ENCODE data around the gene FOXE3. TPM values are rescaled to one million over a fixed set of nuclear protein-coding genes. Genes with fewer than 3 reads are reported as not detected.
A peak's percentile ranks its signal among the peaks of the same experiment; 100 is the strongest.

Gene FOXE3
- total and polyA plus RNA-seq, 9 of the 15 experiments (the other 6 are each of a cell fraction or from before 2014, with no cell fraction given), result not detected

GRCh38 chr1:47416319-47417169 lies 459 bp downstream of the FOXE3 start:
- no peaks in the 10 kb centered on the region for H3K9me1 ChIP-seq (ENCODE audit: control insufficient read depth, insufficient read depth, low read length)
- CTCF ChIA-PET (ENCODE audit: low intra/inter-chr PET ratio), result no interaction called here
- no peak overlapping the region for H2AFZ ChIP-seq (ENCODE audit: low read depth, low read length)
- H3K4me1 ChIP-seq (replicated peaks in 1 of 2; ENCODE audit: control insufficient read depth in 2 of 2, insufficient read depth in 2 of 2, low read length in 2 of 2), result peaks cover 0 to 4% of the 10 kb centered on the region in 2 experiments; a peak in 1 of 5 replicates
- ATAC-seq (no peak), DNase-seq (ENCODE audit: extremely low read depth in 1 of 4, low spot score in 3 of 4) (no peak), FAIRE-seq (no peak)
- 68% methylated on average over 56 of the region's 134 CpGs for WGBS (ENCODE audit: insufficient coverage, low coverage, missing lambda C conversion rate)
- no peak overlapping the region for H3K4me3 ChIP-seq
- intact Hi-C loops (cut with micrococcal nuclease) (no loop called here), in situ Hi-C loops (cut with MboI) (no loop called here)
- no TSS peak for BruUV-seq (replicated peaks)
- H3K4me2 ChIP-seq (ENCODE audit: insufficient read depth, low read length), result no peak overlapping the region
- no peak for TF ChIP-seq GTF3C2 (IDR thresholded peaks at IDR 0.05; ENCODE audit: borderline replicate concordance, extremely low read depth, insufficient read length)
- TF ChIP-seq, protein P1, sequence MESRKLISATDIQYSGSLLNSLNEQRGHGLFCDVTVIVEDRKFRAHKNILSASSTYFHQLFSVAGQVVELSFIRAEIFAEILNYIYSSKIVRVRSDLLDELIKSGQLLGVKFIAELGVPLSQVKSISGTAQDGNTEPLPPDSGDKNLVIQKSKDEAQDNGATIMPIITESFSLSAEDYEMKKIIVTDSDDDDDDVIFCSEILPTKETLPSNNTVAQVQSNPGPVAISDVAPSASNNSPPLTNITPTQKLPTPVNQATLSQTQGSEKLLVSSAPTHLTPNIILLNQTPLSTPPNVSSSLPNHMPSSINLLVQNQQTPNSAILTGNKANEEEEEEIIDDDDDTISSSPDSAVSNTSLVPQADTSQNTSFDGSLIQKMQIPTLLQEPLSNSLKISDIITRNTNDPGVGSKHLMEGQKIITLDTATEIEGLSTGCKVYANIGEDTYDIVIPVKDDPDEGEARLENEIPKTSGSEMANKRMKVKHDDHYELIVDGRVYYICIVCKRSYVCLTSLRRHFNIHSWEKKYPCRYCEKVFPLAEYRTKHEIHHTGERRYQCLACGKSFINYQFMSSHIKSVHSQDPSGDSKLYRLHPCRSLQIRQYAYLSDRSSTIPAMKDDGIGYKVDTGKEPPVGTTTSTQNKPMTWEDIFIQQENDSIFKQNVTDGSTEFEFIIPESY (CRISPR knock-in tag; IDR thresholded peaks at IDR 0.05), result peak; percentile 86
- peaks cover 48 to 81% of the 10 kb centered on the region in 2 experiments for H3K27me3 ChIP-seq (ENCODE audit: control insufficient read depth in 2 of 2, insufficient read depth in 2 of 2, low read length in 2 of 2)
- H4K20me1 ChIP-seq (replicated peaks; ENCODE audit: control insufficient read depth, insufficient read depth, low read length), result 0 out of 2 replicates have a peak, but pooled peaks cover 4% of the 10 kb centered on the region
- no peaks in the 10 kb centered on the region for H3K79me2 ChIP-seq (ENCODE audit: control insufficient read depth, insufficient read depth, low read length)
- H3K9ac ChIP-seq (ENCODE audit: insufficient read depth in 1 of 2, low read depth in 2 of 2, low read length in 2 of 2), result no peak overlapping the region
- no peak overlapping the region for H3K27ac ChIP-seq (ENCODE audit: extremely low read depth, low read depth, low read length)
- POLR2A ChIA-PET, result interaction anchor here (1.1 kb wide), 1 partner anchor 103 kb away, joined by 3 read pairs; the partner anchor contains the start of gene STIL
- no peaks in the 10 kb centered on the region for H3K9me3 ChIP-seq (replicated peaks; ENCODE audit: control insufficient read depth, insufficient read depth, low read depth, low read length)
- H3K36me3 ChIP-seq (ENCODE audit: control insufficient read depth, insufficient read depth, low read length), result no peaks in the 10 kb centered on the region

All from K562 (cell line).